ENCODE results near the gene CDK16.
A peak's percentile ranks its signal among the peaks of the same experiment; 100 is the strongest.

The CDK16 gene

DNA sequence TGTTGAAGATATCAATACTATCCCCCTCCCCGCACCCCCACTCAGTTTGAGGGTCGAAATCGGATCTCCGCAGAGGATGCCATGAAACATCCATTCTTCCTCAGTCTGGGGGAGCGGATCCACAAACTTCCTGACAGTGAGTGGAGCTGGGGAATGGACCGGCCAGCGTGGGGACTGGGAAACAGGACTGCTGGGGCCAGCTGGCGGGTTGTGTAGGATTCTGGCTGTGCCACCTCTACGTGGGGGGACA, 8.8 kb downstream of the CDK16 start:
- no peak for DNase-seq (ENCODE audit: low read depth, low spot score)

DNA sequence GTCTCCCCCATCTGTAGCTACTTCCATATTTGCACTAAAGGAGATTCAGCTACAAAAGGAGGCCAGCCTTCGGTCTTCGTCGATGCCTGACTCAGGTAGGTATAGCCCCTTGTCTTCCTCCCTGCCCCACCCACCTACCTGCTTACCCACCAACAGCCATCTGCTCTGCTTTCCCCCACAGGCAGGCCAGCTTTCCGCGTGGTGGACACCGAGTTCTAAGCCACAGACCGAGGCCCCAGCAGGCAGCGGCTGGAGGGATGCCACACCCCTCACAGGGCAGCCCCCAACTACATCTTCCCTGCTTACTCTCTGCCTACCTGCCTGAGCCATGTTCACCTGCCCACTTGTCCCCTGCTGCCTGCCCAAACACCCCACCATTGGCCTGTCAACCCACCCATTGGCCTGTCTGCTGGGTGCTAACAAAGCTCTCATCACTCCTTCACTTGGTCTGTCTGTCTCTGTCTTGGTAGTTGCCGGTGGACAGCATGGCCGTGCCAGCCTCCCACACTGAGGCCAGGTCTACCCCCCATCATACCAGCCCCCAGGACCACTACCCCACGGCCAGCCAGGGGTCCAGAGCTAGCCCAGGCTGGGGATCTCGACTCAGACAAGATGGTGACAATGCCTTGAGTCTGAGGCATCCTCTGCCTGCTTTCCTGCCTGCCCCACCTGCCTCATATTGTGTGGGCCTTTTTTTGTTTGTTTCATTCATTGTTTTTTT, 10.2 kb downstream of the CDK16 start:
- no peak for DNase-seq (ENCODE audit: low read depth, low spot score)

DNA sequence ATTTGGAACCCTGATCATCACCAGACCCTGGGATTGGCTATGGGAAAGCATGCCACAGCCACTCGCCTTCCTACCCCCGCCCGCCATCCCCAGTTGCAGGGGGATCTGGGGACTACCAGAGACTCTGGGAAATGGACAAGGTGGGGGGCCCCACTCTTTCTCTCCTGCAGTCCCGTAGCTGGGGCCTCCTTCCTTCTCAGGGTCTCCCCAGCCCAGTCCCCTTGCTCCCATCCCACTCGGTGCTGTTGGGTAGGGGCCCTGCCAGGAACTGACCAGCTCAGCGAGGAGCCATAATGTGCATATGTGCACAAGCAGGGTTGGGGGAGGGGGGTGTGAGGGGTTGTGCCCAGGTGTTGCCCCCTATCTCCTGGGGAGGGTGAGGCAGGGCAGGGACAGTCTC, 10.9 kb downstream of the CDK16 start:
- no peak for DNase-seq (ENCODE audit: low read depth, low spot score)

DNA sequence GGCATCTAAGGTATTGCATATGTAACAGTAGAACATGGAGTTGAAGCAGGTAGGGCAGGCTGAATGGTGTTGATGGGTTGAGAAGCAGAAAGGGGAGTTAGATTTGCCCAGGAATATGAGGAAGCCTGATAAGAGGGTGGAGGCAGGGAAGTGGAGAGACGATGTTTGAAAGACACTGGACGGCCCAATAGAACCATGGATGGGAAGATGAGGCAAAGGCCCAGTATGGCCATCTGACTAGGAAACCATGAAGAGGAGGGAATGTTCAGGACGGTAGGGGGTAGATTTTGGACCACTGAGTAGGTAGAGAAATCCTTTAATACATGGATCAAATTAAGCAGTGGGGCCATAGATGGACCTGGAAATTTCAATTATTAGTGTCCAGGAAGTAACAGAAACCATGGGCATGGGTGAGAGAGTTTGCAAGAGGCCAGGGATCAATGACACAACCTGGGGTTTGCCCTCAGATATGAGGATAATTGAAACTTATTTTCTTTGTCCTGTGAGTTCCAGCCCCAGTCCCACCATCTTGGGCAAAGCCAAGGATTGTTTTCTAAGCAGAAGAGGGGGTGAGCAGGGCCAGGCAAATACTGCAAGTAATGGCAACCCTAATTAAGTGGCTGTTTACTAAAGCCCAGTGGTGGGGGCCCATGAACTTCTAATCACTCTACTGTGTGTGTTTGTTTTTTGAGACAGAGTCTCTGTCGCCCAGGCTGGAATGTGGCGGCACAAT, 11.8 kb downstream of the CDK16 start:
- DNase-seq (ENCODE audit: low read depth, low spot score) = no peak

DNA sequence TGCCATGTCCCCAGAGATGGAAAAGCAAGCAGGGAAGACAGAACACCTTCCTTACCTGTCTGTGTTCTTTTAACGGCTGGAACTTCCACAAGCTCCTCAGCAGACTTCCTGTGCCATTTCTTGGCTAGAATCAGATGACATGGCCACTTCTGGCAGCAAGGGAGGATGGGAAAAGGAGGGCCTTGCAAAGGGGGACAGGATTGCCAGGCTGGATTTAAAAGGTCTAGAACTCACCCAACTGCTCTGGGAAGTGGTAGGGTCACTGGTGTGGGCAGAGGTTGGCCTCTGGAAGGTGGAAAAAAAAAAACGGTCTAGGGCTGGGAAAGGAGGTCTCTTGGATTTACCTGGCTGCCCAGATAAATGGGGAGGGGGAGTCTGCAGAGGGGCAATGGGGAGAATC, 12.7 kb downstream of the CDK16 start:
- DNase-seq (ENCODE audit: low read depth, low spot score) = no peak

DNA sequence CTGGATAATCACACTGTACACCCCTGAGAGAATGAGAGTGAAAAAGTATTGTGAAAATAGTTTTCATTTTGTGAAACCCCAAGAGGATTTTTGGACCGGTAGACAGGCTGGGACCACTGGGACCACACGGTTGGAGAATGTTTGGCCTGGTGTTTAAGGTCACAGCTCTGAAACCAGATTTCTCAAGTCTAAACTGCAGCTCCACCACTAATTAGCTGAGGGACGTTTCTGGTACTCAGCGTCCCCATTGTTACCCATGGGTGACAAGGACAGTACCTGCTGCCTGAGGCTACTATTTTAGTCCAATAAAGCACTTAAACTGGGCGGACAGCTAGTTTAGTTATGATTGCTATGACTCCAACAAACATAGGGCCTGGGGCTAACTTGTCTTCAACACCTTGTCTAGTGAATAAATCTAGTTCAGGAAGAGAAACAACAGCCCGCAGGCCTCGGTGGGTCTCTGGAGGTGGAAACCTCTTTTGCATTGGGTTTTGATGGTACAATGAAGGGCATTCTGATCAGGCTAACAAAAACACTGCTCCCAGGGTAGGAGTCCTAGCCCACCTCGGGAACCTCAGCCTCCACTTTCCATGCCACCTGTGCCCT, 13.8 kb downstream of the CDK16 start:
- DNase-seq (ENCODE audit: low read depth, low spot score) = no peak

DNA sequence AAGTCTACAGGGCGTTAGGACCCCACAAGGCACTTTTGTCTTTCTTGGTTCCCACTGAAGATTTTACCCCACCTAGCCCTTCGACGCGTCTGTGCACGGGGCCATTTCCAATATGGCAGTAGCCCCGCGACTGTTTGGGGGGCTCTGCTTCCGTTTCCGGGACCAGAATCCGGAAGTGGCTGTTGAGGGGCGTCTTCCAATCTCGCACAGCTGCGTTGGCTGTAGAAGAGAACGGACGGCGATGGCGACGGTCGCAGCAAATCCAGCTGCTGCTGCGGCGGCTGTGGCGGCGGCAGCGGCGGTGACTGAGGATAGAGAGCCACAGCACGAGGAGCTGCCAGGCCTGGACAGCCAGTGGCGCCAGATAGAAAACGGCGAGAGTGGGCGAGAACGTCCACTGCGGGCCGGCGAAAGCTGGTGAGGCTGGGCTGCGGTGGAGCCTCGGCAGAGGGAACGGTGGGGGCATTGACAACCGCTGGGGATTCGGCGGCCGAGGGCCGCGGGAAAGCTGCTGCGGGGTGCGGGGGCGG, 14.4 kb downstream of the CDK16 start, which contains the start of gene USP11:
TSS of gene USP11 (plus strand) at position 207 of the 530 bp plus-strand sequence. CDS start at position 242, 35 bp downstream.
- DNase-seq (ENCODE audit: low read depth, low spot score) = peak; percentile 29

DNA sequence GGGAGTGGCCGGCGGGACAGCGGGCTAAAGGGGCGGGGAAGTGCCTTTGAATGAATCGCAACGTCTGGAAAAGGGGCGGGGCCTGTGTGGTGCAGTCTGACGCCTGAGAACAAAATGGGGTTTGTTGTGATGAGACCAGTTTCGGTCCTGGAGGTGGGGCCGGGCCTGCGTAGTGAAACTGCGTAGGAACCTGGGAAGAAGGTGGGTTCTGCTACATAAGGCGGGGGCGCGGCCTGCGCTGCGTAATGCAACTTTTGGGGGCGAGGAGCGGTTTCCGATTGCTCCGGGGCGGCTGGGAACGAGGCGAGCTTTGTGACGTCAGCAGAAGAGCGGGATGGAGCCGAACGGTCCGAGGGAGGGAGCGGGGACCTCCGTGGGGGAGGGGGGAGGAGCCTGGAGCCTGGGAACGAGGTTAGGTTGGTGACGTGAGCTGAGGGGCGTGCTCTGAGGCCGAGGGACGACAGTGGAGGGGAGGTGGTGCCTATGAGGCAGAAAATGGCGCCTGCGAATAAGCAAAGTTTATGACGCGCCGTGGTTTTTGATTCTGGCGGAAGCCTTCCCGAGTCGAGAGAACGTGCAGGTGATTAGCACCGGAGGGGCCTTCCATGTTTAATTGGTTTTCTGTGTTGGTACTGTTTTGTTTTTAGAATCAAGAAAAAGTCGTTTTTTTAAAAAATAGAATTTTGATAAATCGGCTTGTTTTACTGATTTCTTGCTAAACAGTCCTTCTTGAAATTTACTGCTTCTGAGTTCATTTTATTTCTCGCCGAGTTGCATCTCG, 15.0 kb downstream of the CDK16 start:
- peak; percentile 83 for DNase-seq (ENCODE audit: low read depth, low spot score)

DNA sequence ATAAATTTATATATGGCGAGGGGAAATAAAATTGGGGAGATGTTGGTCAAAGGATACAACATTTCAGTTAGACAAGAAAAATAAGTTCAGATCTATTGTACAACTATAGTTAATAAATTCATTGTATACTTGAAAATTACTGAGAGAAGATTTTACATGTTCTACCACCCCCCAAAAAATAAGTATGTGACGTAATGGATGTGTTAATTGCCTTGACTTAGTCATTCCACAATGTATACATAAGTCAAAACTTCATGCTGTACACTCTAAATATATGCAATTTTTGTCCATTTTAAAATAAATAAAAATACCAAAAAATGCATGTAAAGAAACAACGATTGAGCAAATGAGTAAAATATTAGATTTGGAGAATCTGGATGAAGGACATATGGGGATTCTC, 16.1 kb downstream of the CDK16 start:
- no peak for DNase-seq (ENCODE audit: low read depth, low spot score)

DNA sequence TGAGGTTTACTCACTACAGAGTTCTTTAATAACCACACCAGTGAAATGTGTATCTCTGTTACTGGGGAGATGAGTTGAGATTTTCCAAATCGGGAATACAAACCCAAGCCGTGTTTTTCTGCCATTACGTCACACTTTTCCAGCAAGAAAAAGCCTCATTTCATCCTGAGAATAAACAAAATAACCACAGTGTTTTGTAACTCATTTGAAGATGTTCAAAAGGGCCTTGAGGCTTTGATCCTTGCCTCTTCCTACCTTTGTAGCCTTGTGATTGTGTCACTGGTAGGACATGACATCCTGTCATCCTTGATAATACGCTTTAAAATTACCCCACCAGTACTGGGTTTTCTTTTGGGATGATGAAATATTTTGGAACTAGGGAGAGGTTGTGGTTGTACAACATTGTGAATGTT, 17.2 kb downstream of the CDK16 start:
- no peak for DNase-seq (ENCODE audit: low read depth, low spot score)

DNA sequence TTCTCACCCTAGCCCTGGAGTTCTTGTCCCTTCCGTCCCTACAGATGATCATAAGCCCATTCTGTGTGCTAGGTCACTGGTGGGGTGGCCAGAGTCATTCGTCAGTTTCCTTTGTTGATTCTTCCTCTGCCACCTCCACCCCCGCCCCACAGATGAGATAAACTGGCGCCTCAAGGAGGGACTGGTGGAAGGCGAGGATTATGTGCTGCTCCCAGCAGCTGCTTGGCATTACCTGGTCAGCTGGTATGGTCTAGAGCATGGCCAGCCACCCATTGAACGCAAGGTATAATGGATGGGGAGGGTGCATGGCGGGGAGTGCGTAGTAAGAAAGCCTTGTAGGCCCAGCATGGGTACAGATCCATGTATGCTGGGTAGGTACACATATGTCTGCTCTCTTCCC, 20.7 kb downstream of the CDK16 start:
- DNase-seq (ENCODE audit: low read depth, low spot score) = no peak

DNA sequence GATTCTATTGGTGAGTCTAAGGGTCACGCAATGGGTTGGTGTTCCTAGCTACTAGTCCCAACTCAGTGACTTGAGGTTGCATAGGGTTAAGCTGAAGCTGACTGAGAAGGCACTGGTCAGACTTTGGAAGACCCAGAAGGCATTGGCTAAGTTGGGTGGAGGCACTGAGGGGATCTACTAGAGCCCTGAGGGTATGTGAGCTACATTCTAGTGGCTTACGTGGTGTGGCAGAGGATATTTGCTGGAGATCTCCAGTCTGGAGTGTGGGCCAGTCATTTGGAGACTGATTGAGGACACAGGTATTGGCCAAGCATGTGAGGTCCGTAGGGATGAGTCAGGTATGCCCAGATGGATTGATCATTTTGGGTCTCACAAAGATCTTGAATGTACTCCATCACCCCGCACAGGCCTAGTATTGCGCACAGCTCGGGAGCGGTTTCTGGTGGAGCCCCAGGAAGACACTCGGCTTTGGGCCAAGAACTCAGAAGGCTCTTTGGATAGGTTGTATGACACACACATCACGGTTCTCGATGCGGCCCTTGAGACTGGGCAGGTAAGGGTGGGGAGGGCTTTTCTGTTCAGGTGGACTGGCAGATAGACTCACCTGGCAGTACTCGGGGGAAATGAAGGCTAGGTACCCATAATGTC, 21.5 kb downstream of the CDK16 start:
- no peak for DNase-seq (ENCODE audit: low read depth, low spot score)

DNA sequence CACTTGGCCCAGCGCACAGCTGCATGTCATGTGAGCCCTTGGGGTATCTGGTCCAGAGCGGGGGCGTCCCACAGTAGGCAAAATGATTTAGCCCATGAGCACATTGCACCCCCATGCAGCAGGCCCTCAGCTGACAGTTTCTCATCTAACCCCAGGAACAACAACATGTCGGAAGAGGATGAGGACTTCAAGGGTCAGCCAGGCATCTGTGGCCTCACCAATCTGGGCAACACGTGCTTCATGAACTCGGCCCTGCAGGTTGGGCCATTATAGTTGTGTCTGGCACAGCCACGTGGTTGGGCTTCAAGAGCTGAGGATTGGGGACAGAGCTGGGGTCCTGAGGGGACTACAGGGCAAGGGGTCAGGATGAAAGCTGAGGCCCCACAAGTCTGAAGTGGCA, 22.1 kb downstream of the CDK16 start:
- DNase-seq (ENCODE audit: low read depth, low spot score) = no peak

DNA sequence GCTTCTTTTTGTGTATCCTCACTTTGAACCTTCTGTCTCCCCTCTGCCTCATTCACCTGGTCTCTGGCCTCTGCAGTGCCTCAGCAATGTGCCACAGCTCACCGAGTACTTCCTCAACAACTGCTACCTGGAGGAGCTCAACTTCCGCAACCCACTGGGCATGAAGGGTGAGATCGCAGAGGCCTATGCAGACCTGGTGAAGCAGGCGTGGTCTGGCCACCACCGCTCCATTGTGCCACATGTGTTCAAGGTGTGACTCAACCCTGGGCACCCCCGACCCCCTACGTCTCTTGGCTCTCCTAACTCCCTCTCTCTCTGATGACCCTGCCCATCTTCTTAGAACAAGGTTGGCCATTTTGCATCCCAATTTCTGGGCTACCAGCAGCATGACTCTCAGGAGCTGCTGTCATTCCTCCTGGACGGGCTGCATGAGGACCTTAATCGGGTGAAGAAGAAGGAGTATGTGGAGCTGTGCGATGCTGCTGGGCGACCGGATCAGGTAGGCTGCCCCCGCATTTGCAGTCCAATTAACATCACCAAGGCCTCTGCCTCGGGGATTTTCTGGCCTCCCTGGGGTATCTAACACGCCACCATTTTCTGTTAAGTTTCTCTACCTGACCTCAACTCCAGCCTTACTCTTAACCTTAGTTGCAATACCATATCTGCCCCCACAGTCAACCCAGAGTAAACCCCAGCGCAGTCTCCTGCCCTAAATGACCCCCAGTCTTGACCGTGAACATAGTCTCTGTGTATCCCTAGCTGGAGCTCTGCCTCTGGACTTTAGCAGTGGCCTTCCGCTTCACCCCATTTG, 22.9 kb downstream of the CDK16 start:
- no peak for DNase-seq (ENCODE audit: low read depth, low spot score)

DNA sequence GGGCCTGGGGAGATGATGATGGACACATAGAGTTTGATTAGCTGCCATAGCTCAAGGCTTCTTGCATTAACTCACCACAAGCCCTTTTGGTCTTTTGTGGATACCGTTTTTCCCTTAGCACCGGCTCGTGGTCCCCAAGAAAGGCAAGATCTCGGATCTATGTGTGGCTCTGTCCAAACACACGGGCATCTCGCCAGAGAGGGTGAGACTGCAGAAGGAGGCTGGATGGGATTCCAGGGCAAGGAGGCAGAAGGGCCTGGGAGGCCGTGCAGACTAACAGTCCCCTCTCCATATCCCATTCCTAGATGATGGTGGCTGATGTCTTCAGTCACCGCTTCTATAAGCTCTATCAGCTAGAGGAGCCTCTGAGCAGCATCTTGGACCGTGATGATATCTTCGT, 23.8 kb downstream of the CDK16 start:
- DNase-seq (ENCODE audit: low read depth, low spot score) = no peak

DNA sequence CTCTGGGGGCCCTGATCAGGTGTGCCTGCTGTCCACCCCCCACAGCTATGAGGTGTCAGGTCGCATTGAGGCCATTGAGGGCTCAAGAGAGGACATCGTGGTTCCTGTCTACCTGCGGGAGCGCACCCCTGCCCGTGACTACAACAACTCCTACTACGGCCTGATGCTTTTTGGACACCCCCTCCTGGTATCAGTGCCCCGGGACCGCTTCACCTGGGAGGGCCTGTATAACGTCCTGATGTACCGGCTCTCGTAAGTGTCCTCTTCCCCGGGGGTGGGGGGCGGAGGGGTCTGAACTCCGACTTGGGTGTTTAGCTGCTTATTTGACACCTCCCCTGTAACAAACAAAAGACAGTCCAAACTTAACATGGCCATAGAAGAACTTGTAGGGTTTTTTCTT, 24.9 kb downstream of the CDK16 start:
- DNase-seq (ENCODE audit: low read depth, low spot score) = no peak

DNA sequence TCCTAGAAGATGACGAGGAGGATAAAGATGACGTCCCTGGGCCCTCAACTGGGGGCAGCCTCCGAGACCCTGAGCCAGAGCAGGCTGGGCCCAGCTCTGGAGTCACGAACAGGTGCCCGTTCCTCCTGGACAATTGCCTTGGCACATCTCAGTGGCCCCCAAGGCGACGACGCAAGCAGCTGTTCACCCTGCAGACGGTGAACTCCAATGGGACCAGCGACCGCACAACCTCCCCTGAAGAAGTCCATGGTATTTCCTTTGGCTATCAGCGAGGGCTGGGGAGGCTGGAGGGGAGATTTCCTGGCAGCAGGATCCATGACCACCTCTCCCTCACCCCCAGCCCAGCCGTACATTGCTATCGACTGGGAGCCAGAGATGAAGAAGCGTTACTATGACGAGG, 26.2 kb downstream of the CDK16 start:
- DNase-seq (ENCODE audit: low read depth, low spot score) = no peak

DNA sequence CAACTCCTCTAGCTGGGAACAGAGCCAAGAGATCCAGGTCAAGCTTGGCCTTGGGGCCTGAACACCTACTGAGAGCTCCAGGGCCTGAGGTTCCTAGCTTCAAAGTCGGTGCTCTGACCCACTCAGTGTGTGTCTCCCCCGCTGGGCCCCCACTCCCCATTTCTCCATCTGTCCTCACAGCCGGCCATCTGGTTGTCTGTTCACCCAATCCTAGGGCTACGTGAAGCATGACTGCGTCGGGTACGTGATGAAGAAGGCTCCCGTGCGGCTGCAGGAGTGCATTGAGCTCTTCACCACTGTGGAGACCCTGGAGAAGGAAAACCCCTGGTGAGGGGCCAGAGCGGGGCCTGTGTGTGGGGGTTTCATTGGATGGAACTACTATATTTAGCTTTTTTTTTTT, 26.7 kb downstream of the CDK16 start:
- DNase-seq (ENCODE audit: low read depth, low spot score) = no peak

DNA sequence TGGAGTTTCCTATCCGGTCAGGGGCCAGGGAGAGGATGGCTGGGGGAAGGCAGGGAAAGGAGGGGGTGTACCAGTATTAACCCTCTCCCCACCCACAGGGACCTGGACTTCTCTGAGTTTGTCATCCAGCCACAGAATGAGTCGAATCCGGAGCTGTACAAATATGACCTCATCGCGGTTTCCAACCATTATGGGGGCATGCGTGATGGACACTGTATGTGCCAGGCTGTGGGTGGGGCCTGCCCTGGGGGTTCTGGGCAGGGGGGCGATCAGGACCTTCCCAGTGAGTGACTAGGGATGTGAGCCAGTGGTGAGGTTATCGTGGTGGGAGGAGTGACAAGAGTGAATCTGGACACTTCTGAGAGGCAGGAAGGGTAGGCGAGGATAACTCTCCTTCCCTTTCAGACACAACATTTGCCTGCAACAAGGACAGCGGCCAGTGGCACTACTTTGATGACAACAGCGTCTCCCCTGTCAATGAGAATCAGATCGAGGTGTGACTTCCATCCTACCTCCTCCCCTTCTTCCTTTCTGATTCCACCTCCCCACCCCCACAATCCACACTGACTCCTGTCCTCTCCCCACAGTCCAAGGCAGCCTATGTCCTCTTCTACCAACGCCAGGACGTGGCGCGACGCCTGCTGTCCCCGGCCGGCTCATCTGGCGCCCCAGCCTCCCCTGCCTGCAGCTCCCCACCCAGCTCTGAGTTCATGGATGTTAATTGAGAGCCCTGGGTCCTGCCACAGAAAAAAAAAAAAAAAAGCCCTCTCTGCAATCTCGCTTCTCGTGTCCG, 28.9 kb downstream of the CDK16 start:
- no peak for DNase-seq (ENCODE audit: low read depth, low spot score)

DNA sequence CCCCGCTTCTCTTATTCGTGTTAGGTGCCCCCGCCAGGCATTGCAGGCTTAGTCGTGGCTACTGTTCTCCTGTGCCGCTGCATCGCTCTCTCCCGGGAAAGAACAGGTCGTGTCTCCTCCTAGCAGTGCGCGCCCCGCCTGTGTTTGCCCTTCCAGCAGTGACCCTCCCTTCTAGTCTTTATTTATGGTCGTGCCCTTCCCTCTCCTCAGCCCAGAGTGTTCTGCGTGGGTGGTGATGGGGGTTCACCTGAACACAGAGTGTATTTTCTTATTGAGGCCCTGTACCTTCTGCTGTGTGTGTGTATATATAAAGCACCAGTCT, 29.5 kb downstream of the CDK16 start:
- no peak for DNase-seq (ENCODE audit: low read depth, low spot score)

All from activated naive CD8-positive, alpha-beta T cell treated with anti-CD3 and anti-CD28 coated beads, Interleukin-2, amount 50 U/mL, for 16 hours (primary cell).